Osteocyte (in vitro differentiated cells): ENCODE measurements around the gene PTP4A2. TPM values are rescaled to one million over a fixed set of nuclear protein-coding genes. Genes with fewer than 3 reads are reported as not detected.

ENCODE experiments used
- DNase-seq: peaks from one replicate; pipeline ENCODE4 v3.0.0; 2021; ENCODE audit warnings: mixed read lengths; ENCODE audit not compliant: unreplicated experiment; ENCODE audit errors: extremely low spot score
- H3K27ac Mint-ChIP-seq: one replicate; pipeline ENCODE4 v1.8.0; 2021; ENCODE audit warnings: mild to moderate bottlenecking, mixed read lengths; ENCODE audit not compliant: unreplicated experiment
- H3K27me3 Mint-ChIP-seq: one replicate; pipeline ENCODE4 v1.8.0; 2021; ENCODE audit warnings: mixed read lengths; ENCODE audit not compliant: unreplicated experiment
- H3K36me3 Mint-ChIP-seq: one replicate; pipeline ENCODE4 v1.8.0; 2021; ENCODE audit warnings: mixed read lengths; ENCODE audit not compliant: unreplicated experiment
- H3K4me1 Mint-ChIP-seq: one replicate; pipeline ENCODE4 v1.8.0; 2021; ENCODE audit warnings: mixed read lengths; ENCODE audit not compliant: unreplicated experiment
- H3K4me3 Mint-ChIP-seq: one replicate; pipeline ENCODE4 v1.8.0; 2021; ENCODE audit warnings: mild to moderate bottlenecking, moderate library complexity, mixed read lengths; ENCODE audit not compliant: unreplicated experiment
- H3K9me3 Mint-ChIP-seq: one replicate; pipeline ENCODE4 v1.8.0; 2021; ENCODE audit warnings: mixed read lengths; ENCODE audit not compliant: unreplicated experiment
- CTCF ChIP-seq: fragments of 200-600 bp; sonication (generic); IDR thresholded peaks from 2 replicates; pipeline ENCODE4 v1.5.0; 2021; ENCODE audit warnings: antibody characterized with exemption, mild to moderate bottlenecking, moderate library complexity
- total RNA-seq: library from RNA; stranded (reverse); gene quantifications from 2 replicates; pipeline ENCODE4 v1.2.1, GENCODE V29; 2021

The PTP4A2 gene
- total RNA-seq, 1 donor from 2014 or later, result 142 TPM

DNA sequence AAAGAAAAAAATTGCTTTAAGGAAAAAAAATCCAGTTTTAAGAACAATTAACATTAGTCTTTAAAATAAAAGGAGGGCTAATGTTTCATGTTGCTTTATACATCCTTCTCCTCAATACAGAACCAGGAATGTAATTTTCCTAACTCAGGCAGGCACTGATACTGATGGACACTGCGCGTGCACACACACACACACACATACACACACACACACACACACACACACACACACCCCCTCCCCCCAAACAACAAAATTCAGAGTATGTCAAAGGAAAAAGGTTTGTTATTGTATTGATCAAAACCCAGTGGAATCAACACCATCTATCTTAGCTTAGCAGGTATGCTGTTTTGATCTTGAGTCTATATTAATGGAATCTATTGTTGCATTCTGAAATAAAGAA, 31.6 kb downstream of the PTP4A2 start:
- Mint-ChIP-seq H3K36me3 (peaks cover 50% of the 10 kb centered on the region), H3K27ac (no peak overlapping the region), H3K4me1 (peaks cover 2% of the 10 kb centered on the region), H3K4me3 (no peak overlapping the region), H3K9me3 (no peaks in the 10 kb centered on the region), H3K27me3 (no peaks in the 10 kb centered on the region)
- TF ChIP-seq CTCF, result no peak
- no peak for DNase-seq

DNA sequence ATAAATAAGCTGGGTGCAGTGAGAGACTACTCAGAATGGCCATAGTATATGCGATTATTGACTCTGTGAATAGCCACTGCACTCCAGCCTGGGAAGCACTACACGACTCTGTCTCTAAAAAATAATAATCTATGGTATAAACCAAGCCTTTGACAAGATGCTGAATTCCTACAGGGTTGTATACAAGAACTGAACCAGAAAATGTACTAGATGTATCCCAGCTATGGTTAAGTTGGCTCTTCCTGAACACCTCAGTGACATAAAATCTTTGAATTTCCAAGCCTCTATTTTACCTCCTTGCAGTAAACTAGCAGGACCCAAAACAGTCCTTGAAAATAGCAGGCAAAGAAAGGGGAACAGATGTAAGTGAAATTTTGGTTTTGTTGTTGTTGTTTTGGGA, 32.5 kb downstream of the PTP4A2 start:
- no peak for TF ChIP-seq CTCF
- H3K27me3 Mint-ChIP-seq, result no peaks in the 10 kb centered on the region
- H3K36me3 Mint-ChIP-seq, result peaks cover 46% of the 10 kb centered on the region
- H3K4me1 Mint-ChIP-seq, result peaks cover 2% of the 10 kb centered on the region
- DNase-seq, result no peak
- H3K4me3 Mint-ChIP-seq, result no peak overlapping the region
- H3K27ac Mint-ChIP-seq, result no peak overlapping the region
- no peaks in the 10 kb centered on the region for H3K9me3 Mint-ChIP-seq

DNA sequence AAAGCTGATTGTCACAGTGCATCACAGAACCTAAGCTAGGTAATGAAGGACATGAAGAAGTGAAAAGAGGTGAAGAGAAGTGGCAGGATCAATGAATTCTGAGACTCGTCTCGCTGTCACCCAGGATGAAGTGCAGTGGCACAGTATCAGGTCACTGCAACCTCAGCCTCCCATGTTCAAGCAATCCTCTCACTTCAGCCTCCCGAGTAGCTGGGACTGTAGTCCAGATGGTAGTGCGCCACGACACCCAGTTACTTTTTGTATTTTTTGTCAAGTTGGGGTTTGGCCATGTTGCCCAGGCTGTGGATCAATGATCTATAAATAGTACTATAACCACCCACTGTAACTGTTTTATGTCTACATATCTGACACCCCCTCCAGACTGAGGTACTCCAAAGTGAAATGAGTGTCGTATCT, 33.1 kb downstream of the PTP4A2 start:
- H3K4me1 Mint-ChIP-seq, result peaks cover 2% of the 10 kb centered on the region
- TF ChIP-seq CTCF, result no peak
- H3K9me3 Mint-ChIP-seq, result no peaks in the 10 kb centered on the region
- no peak overlapping the region for H3K4me3 Mint-ChIP-seq
- no peak overlapping the region for H3K27ac Mint-ChIP-seq
- peaks cover 43% of the 10 kb centered on the region for H3K36me3 Mint-ChIP-seq
- H3K27me3 Mint-ChIP-seq, result no peaks in the 10 kb centered on the region
- no peak for DNase-seq

- Mint-ChIP-seq H3K9me3 (no peaks in the 10 kb centered on the region), H3K27me3 (no peaks in the 10 kb centered on the region), H3K27ac (no peak overlapping the region), H3K4me3 (no peak overlapping the region), H3K36me3 (peaks cover 37% of the 10 kb centered on the region), H3K4me1 (peaks cover 2% of the 10 kb centered on the region)
- no peak for DNase-seq
- TF ChIP-seq CTCF, result no peak
Observed at GRCh38 chr1:31904339-31905092, 33.7 kb downstream of the PTP4A2 start.

DNA sequence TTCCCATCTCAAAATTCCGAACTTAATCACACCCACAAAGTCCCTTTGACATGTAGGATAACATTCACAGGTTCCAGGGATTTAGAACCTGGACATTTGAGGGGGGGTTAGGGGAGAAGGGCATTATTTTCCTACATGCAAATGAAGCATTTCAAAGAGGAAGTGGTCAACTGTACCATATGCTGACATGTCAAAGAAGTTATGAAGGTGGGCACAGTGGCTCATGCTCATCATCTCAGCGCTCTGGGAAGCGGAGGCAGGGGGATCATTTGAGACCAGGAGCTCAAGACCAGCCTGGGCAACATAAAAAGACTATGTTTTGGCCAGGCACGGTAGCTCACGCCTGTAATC, 35.7 kb downstream of the PTP4A2 start:
- no peaks in the 10 kb centered on the region for H3K4me1 Mint-ChIP-seq
- peaks cover 27% of the 10 kb centered on the region for H3K36me3 Mint-ChIP-seq
- no peaks in the 10 kb centered on the region for H3K27me3 Mint-ChIP-seq
- no peak overlapping the region for H3K27ac Mint-ChIP-seq
- H3K4me3 Mint-ChIP-seq, result no peak overlapping the region
- no peaks in the 10 kb centered on the region for H3K9me3 Mint-ChIP-seq
- no peak for TF ChIP-seq CTCF
- no peak for DNase-seq
